Measurements from ENCODE around the gene TMEM51. TPM values are rescaled to one million over a fixed set of nuclear protein-coding genes. Genes with fewer than 3 reads are reported as not detected.

The TMEM51 gene
- total RNA-seq, 1 donor from 2014 or later, result 86.7 TPM

DNA sequence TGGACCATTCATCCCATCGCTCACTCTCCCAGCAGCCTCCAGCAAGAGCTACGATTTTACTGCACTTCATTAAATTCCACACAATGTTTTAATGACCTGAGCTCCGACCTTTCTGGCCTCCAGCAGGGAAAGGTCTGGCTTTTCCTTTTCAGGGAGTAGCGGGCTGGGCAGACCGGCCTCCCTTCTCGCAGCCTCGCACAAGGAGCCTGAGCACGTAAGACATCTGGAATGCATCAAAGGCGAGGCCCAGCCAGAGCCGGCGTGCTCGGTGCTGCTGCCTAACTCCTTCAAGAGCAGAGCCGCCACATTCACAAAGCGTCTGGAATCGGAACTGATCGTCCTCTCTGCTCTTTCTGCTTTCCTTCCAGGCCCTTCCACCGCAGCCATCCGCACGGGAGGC, 61.0 kb downstream of the TMEM51 start:
- DNase-seq (ENCODE audit: low read depth), result no peak
- TF ChIP-seq CTCF (conservative IDR thresholded peaks at IDR 0.05; ENCODE audit: low read depth, low read length), result no peak
- no peak overlapping the region for H3K4me3 ChIP-seq (ENCODE audit: low read depth, low read length)

DNA sequence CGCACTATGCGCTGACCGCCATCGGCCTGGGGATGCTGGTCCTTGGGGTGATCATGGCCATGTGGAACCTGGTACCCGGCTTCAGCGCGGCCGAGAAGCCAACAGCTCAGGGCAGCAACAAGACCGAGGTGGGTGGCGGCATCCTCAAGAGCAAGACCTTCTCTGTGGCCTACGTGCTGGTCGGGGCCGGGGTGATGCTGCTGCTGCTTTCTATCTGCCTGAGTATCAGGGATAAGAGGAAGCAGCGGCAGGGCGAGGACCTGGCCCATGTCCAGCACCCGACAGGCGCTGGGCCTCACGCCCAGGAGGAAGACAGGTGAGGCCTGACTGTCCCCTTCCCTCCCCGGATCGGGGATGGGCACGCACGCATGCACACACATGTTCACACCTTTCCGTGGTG, 61.6 kb downstream of the TMEM51 start:
- no peak for DNase-seq (ENCODE audit: low read depth)
- H3K4me3 ChIP-seq (ENCODE audit: low read depth, low read length), result no peak overlapping the region
- no peak for TF ChIP-seq CTCF (conservative IDR thresholded peaks at IDR 0.05; ENCODE audit: low read depth, low read length)

DNA sequence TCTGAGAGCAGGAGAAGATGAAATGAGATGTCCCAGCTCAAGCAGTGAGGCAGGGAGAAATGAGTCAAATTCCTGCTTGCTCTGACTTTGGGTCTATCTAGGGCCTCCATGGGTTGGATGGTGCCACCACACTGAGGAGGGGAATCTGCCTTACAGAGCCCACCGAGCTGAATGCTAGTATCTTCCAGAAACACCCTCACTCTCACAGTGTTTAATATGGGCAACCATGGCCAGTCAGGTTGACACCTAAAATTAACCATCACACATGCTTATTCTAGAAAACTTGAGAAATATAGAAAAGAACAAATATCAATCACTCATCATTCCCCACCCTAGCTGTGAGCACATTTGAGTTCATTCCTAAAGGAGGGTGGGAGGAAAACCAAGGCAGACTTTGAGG, 64.1 kb downstream of the TMEM51 start:
- no peak for DNase-seq (ENCODE audit: low read depth)
- no peak for TF ChIP-seq CTCF (conservative IDR thresholded peaks at IDR 0.05; ENCODE audit: low read depth, low read length)
- H3K4me3 ChIP-seq (ENCODE audit: low read depth, low read length), result no peak overlapping the region

GRCh38 chr1:15218287-15219279, 65.0 kb downstream of the TMEM51 start:
- TF ChIP-seq CTCF (conservative IDR thresholded peaks at IDR 0.05; ENCODE audit: low read depth, low read length), result no peak
- H3K4me3 ChIP-seq (ENCODE audit: low read depth, low read length), result no peak overlapping the region
- DNase-seq (ENCODE audit: low read depth), result peak; percentile 63

GRCh38 chr1:15219280-15220023, 65.9 kb downstream of the TMEM51 start:
- DNase-seq (ENCODE audit: low read depth), result no peak
- TF ChIP-seq CTCF (conservative IDR thresholded peaks at IDR 0.05; ENCODE audit: low read depth, low read length), result no peak
- no peak overlapping the region for H3K4me3 ChIP-seq (ENCODE audit: low read depth, low read length)

GRCh38 chr1:15220024-15220392, 66.5 kb downstream of the TMEM51 start:
- no peak for DNase-seq (ENCODE audit: low read depth)
- no peak for TF ChIP-seq CTCF (conservative IDR thresholded peaks at IDR 0.05; ENCODE audit: low read depth, low read length)
- no peak overlapping the region for H3K4me3 ChIP-seq (ENCODE audit: low read depth, low read length)

Measured in epithelial cell of proximal tubule (primary cell).